ENCODE measurements around the gene SMPD3.

The SMPD3 gene

DNA sequence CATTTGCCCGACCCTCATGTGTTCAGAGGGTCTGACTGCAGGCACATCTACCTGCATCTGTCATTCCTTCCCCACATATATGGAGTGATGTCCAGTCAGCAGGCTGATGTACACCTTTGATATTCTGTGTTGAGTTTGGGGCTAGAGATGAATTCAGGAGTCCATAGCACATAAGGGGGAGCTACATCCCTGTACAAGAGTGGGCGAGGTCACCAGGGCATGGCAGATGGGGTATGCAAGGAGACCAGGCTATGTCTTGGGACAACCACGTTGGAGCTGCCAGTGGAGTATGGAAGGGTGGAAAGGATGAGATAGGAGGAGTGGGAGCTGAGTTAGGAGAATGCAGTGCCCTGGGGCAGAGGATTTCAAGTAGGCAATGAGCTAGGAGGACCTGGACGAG, 15.0 kb downstream of the SMPD3 start:
- DNase-seq (ENCODE audit: low spot score) = no peak

DNA sequence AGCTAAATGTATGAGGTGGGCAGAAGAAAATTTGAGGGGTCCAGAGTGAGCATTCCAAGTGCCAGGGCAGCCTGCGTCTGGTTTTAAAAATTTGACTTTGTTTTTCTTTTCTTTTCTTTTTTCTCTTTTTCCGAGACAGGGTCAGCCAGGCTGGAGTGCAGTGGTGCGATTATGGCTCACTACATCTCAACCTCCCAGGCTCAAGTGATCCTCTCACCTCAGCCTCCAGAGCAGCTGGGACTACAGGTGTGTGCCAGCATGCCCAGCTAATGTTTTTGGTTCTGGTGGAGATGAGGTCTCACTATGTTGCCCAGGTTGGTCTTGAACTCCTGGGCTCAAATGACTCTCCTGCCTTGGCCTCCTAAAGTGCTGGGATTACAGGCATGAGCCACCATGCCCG, 15.6 kb downstream of the SMPD3 start:
- DNase-seq (ENCODE audit: low spot score) = no peak

DNA sequence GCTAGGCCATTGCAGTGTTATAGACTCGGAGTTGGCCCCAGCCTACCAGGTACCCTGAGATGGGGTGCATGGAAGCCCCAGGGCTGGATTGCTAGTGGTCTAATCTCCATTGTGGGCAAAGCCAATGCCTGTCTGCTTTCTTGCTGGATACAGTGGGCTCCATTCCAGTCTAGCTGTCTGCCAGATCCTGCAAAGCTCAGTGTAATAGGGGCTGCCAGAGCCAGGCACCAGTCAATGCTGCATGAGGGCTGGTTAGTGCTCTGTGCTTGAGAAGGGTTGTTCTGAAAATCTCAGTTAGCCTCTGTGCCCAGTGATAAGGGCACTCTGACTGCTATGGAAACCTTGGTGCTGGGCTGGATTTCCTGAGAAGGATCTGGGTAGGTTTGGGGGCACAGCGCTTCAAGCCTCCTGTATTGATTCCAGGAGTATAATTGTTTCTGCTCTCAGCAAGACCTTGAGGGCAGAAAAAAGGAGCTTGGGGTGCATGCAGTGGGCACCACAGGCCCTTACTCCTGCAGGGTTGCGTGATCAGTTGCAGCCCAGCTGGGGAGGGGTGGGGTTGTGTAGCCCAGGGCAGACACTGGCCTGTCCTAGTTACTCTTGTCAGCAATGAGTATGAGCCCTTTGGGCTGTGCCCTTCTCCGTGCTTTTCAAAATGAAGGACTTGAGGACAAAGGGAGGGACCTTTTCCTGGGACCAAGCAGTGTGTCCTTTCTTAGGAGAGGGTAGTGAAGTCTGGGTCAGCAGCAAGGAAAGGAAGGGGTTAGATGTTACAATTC, 19.0 kb downstream of the SMPD3 start:
- DNase-seq (ENCODE audit: low spot score) = no peak

DNA sequence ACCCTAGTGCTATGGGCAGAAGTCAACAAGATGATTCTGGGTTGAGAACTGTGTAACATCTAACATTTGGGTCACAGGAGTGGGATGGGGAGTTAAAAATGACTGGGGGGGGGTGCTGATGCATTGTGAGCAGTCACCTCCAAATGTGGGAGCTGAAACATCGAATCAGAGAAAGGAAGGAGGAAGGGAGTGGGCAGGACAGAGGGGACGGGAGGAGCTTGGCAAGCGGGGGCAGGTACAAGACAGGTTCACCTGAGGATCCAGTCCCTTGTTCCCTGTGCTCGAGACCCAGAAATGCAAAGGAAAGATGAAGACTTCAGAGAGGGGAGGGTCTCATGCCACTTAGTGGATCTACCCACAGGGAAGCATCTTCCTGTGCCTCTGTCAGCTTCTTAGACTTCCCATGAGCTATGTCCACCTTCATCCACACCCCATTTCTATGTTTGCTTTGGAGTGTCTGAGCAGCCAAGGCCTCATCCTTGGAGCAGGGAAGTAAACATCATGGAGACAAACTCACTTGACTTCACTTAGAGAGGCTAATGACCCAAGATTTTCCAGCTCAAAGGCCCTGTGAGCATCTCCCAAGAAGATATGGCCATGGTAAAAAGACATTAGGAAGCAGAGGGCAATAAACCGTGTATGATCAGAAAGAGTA, 20.5 kb downstream of the SMPD3 start:
- no peak for DNase-seq (ENCODE audit: low spot score)

DNA sequence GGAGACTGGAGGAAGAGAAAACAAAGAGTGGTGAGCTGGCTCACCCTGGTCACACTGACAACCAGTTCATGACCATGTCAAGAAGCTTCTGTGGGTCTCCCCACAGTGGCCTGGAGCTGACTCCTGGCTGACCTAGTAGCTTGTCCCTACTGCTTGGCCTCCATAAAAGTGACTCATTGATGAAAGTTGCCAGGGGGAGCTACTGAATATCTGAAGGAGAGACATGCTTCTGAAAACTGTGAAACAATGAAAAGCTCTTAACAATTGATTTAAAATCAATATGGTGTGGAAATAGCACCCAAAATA, 22.0 kb downstream of the SMPD3 start:
- no peak for DNase-seq (ENCODE audit: low spot score)

DNA sequence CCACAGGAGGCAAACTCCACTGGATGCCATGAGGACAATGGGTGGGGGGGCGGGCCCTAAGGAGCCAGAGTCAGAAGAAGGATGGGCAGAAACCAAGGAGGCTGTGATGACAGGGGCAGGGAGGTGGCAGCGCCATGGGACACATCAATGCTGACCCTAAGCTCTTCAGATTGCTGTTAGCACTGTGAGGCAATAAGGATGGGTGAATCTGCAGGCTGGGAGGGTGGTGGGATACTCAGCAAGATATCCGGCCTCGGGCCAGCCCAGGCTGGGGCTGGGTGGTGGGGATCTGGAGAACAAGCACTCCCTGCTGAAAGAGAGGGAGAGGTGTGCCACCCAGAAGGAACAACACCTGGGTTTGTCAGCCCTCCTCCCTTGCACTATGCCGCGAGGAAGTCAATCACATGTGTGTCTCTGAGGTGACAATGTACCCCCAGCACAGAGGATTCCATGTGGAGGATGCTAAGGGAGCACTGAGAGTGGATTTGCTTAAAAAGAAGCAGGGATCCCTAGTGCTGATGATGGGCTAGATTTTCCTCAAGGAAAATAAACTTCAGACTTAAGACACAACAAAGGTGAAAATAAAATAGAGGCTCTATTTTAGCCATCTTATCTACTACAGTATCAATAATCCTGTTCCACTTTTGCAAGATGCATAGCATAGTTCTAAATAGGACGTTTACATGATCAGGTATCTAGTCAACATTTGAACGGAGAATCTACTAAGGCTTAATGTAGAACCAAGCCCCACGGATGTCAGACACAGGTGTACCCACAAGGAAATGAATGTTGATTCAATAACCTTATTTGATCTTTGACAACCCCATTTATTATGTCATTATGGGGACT, 22.6 kb downstream of the SMPD3 start:
- no peak for DNase-seq (ENCODE audit: low spot score)

DNA sequence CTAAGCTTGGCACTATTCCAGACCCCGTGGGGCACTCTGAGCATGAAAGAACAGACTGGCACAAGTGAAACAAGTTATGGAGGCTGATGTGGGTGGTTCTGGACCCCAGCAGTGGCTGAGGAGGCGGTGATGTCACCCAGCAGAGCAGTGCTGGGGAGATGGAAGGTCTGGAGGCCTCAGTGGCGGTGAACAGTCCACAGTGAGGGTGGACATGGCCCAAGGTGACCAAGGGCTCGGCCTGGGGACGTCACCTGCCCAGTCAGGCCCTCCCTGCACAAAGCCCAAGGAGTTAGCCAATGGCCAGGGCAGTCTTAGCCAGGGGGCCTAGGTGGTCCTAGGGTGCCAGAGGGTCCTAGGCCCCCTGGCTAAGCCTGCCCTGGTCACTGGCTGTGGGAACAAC, 24.5 kb downstream of the SMPD3 start:
- no peak for DNase-seq (ENCODE audit: low spot score)

DNA sequence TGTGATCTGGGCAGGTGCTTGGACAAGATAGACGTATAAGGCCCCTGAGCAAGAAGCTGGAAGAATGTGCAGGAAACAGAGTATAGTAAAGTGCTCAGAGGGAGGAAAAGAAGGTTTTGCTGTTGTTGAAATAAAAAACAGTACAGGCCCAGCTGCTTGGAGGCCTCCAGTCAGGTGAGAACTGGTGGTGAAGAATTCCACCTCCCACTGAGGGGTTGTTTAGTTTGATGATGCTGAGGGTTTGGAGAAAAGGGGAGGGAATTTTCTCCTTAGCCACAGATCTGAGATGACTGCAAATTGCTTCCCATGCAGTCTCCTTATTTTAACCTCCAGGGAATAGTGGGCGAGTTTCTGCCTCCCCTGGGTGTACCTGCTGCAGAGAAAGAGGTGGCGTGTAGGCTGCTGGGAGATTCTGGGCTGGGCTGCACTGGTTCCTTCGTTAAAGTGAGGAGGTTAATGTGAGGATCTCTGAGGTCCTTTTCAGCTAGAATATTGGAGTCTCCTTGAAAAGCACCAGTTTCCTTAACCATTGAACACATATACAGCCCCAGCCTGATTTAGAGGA, 25.8 kb downstream of the SMPD3 start:
- no peak for DNase-seq (ENCODE audit: low spot score)

DNA sequence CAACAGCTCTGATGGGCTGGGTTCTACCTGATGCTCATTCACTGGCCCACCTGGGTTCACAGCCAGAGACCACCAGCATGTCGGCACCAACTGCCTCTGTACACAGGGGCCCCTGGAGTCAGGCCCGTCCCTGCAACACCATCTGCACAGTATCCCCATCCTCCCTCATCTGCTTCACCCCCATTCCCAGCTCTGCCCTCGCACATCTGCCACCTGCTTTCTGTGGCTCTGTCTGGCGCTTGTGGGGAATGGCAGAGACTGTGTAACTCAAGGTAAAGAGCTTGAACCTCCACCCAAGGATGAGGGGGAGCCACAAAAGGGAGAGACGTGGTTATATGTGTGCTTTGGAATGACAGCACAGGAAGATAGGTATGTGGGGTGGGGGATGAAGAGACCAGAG, 27.2 kb downstream of the SMPD3 start:
- DNase-seq (ENCODE audit: low spot score) = no peak

DNA sequence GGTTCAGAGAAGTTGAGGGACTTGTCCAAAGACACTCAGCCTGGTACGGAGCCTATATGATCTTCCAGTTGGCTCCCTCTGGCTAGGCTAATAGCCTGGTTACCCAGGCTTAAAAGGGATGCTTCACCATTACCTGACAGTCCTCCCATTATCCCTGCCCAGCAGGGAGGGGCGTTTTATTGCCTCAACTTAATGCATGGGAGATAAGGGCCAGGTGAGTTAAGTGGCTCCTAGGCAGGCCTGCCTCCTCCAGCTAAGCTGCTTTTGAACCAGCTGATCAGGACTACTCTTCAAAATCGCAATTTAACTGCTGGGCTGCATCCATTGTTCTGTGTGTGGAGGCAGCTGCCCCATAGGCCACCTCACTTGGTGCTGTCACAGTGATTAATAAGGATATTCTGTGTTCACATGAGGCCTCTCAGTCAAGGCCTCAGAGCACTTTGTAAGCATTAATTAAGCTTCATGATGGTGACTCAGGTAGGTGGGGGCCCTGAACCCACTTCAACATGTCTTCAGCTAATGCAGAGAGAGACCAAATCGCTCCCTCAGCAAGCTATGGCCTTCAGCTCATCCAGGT, 27.9 kb downstream of the SMPD3 start:
- no peak for DNase-seq (ENCODE audit: low spot score)

DNA sequence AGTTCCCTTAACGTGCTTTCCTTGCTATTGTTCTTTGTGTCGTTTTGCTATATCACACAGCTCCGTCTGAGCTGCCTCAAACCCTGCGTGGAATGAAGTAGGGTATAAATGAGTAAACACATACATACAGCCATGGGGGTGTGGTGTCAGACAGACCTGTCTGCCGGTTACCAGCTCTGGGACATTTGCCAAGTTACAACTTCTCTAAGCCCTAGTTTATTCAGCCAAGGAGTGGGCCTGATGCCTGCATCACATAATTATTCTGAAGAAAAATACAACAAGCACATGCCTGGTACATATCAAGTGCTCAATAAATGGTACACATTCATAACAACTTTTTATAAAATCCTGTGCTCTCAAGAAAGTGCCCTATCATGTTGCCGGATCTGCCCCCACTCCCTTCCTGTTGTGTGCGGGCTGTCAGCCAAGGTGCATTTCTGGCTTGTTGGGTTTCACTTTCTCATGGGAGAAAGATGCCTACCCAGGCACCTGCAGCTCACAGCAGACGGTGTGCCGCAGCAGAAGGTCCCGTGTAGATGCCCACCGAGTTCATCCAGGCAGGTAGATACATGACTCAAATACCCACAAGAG, 30.5 kb downstream of the SMPD3 start:
- peak; percentile 77 for DNase-seq (ENCODE audit: low spot score)

DNA sequence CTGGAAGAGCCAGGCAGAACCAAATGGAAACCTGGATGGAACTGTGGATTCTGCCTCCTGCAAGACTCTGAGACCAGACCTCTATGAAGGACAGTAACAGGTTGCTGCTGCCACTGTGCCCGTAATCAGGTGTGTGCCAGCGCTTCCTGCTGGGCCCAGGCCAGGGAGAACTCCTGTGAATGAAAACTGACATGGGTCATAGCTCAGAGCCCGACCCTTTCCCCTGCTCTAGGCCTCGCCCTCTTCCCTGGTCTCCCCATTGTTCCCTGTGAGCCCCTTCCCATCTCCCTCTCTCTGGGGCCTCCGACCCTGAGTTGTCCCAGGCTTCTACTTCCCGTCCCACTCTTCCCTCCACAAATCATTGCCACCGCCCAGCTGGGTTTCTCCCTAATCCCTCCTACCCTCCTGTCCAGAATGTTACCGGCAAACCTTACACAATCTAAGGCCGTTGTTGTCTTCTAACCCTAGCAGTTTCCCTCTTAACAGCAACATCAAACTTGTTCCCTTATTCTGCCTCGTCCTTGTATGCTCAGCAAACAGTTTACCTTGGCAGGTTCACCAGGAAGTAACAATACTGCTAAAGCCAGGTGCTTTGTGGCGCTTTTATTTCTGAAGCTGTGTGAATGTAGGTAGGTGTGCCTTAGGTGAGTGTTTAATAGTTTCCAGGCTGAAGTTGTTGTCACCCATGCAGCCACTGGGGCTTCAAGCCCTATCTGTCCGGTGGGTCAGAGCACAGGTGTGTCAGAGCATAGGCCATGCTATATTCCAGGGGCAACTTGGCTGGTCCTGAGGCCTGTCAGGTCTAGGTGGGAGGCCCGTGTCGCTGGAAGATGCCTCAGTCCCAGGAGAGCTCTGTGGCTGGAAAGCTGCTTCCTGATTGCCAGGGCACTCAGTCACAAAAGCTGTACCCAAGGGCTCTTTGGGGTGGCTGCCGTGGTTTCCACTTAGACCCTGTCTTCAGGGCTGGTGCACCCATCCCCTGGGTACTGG, 32.0 kb downstream of the SMPD3 start:
- DNase-seq (ENCODE audit: low spot score) = peak; percentile 57

DNA sequence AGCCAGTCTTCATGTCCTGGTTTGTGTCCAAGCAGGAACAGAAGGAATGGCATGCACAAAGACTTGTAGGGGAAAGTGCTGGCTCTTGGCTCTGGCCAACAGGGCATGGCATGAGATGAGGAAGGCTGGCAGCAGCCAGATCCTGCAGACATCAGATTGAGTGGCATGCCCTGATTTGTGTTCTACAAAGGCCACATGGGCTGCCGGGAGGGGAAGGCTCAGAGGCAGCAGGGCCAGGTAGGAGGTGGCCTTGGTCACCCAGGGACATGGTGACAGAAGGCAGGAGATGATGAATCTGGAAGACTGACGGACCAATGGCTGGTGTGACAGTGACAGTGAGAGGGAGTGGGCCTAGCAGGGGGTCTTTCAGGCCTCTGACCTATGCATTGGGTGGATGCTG, 33.7 kb downstream of the SMPD3 start:
- no peak for DNase-seq (ENCODE audit: low spot score)

DNA sequence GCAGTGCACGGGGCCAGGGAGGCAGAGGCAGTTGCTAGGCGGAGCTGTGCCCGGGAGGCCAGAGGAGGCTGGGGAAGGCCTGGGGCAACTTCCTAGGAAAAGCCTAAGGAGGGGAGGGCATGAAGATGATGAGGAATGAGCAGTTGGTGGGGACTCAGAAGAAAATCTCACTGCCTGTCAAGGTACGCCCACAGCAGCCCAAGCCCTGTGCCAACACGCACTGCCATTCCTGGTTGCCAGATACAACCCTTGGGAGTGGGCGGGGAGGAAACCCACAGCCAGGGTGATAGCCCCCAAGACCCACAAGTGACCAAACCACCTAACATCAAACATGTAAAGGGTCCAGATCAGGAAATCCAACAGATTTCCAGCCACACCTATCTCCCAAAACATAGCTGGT, 36.2 kb downstream of the SMPD3 start:
- DNase-seq (ENCODE audit: low spot score) = no peak

DNA sequence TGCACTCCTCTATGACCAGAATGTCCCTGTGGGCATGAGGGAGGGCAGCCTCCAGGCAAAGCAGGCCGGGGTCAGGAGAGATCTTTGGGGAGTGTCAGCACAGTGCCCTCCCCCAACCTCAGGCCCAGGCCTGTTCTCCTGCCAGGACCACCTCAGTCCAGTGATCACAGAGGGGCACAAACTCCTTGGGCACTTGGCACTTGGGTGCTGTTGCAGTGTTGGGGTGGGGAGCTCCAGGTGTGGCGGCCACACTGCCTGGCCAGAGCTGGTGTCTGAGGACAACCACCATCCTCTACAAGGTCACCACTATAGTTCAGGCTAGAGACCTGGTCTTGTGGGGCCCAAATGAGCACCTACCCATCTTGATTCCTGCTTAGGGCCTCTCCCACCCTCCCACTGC, 37.2 kb downstream of the SMPD3 start:
- DNase-seq (ENCODE audit: low spot score) = no peak

DNA sequence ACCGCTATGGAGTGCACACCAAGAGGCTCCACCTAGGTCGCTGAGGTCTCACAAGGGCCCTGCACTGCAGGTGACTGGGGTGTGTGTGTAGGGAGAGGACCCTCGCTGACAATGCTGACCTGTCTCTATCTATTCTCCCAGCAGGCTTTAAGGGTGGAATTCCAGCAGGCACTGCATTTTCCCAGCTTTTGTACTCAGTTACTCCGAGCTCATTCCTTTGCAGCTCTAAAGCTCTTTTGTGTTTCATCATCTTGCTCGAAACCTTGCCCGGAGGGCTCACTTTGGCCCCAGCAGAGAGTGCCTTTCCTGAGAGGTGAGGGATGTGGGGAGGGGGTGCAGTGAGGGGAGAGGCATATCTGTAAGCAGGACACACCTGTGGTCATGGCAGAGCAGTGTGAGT, 39.3 kb downstream of the SMPD3 start:
- no peak for DNase-seq (ENCODE audit: low spot score)

DNA sequence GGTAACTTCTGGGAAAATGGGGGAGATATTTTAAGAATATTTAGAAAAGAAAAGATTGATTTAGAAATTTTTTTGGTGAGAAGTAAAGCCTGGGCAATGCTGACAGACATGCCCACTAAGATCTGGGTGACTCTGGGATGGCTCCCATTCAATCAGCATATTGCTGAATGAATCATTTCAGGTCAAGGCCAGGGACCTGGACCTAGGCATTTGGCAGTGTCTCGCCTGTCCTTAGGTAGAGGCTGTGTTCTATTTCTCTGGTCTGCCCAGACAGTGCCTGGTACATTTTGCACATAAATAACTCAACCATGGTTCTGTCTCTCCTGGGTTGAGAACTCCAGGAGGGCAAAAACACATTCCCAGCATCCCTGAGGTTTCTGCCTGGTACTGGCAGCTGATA, 39.9 kb downstream of the SMPD3 start:
- DNase-seq (ENCODE audit: low spot score) = no peak

DNA sequence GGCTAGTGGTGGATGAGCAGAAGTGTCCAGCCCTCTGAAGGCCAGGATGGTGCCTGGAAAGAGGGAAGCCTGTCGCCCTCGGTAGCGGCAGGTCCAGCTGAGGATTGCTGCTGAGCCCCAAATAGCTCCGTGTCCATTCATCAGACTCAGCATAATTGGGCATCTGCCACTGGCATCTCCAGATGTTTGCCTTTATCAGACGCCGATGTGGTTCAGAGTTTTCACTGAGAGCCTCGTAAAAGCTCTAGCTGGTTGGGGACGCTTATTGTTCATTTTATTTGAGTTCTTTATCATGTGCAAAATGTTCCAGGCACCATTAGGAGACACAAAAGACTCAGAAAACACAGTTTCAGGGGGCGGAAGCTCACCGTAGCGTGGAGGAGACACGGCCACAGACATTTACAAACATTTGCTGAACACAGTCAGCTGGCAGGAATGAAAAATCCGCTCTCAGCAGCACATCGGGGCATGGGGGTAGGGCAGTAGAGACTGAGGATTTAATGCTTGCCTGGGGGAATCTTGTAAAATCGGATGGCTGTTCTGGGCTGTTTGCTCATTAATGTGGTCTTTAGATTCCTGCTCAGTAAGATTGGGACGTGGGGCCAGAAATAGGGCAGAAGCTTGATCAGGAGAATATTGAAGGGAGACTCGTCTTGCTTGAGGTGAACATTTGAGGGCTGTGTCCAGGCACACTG, 41.7 kb downstream of the SMPD3 start:
- no peak for DNase-seq (ENCODE audit: low spot score)

DNA sequence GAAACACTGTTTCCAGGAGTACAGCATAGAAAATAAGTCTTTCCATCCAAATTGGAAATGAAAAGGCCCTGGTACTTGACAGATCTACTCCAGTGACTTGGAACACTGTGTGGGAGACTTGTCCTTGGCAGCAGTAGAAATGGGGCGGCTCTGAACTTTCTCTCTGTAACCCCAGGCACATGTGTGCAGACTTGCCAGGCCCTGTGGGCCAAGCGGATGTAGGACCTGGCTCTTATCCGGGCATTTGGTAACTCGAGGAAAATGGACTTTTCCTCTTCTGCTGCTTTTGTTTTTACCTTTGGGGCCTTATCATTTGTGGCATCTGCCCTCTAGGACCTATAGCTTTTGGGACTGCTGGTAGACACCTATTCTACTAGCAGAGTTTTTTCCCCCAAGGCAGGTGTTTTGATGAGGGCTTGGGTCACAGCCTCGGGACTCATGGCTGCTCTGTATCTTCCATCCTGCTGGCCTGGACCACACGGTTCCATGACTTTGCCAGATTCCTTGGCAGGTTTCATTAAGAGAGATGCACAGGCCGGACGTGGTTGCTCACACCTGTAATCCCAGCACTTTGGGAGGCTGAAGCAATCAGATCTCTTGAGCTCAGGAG, 43.5 kb downstream of the SMPD3 start:
- no peak for DNase-seq (ENCODE audit: low spot score)

DNA sequence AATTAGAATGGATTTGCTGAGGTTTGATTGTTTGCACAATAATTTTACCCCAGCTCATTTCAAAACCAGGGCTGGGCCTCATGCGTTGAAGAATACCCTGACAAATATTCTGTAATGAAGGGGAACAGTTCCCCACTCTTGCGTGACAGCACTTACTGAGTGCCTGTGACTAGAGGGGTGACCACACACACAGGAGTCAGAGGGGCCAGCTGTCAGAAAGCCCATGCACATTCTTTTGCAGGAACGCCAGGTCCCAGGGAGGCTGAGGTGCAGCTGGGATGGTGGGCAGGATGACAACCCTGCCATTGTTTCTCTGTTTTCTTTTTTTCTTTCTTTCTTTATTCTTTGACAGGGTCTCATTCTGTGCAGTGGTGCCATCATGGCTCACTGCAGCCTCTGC, 44.6 kb downstream of the SMPD3 start:
- DNase-seq (ENCODE audit: low spot score) = no peak
